Uterus (tissue), 2 donors: ENCODE results near the gene PNPLA8.

ENCODE experiments used
- CTCF ChIP-seq, 4 experiments: fragments of 200-600 bp in 2 of 4; fragments of 450-650 bp in 2 of 4; sonication (generic) in 2 of 4; IDR thresholded peaks; one replicate each; pipeline ENCODE4 v1.5.1; 2016 to 2019; ENCODE audit warnings: antibody characterized with exemption in 4 of 4, mild to moderate bottlenecking in 2 of 4, moderate library complexity in 1 of 4
- POLR2A ChIP-seq, 2 donors: fragments of 450-650 bp; IDR thresholded peaks; one replicate each; pipeline ENCODE4 v1.6.1; 2016; ENCODE audit warnings: antibody characterized with exemption in 2 of 2, mild to moderate bottlenecking in 1 of 2, moderate library complexity in 1 of 2

- no peak for TF ChIP-seq CTCF (IDR thresholded peaks at IDR 0.05)
- no peak for TF ChIP-seq POLR2A (IDR thresholded peaks at IDR 0.05)
Observed at GRCh38 chr7:108561047-108561619, 35.2 kb upstream of the PNPLA8 start.
